Gastroesophageal sphincter (tissue), 4 donors: Measurements from ENCODE around the gene TPM4. TPM values are rescaled to one million over a fixed set of nuclear protein-coding genes. Genes with fewer than 3 reads are reported as not detected.
A peak's percentile ranks its signal among the peaks of the same experiment; 100 is the strongest.

Source experiments
- ATAC-seq: fragments of 150-250 bp; one replicate; pipeline ENCODE4 v1.9.1; 2016; ENCODE audit warnings: mild to moderate bottlenecking, moderate library complexity
- H3K27ac ChIP-seq, 4 donors: fragments of 200-600 bp; sonication (generic) in 3 of 4; 1 replicate in 3 of 4; 2 replicates in 1 of 4; pipeline ENCODE4 v1.5.1; 2016 to 2019
- H3K27me3 ChIP-seq: fragments of 200-600 bp; sonication (generic); one replicate; pipeline ENCODE4 v1.5.1; 2019
- H3K36me3 ChIP-seq, 2 donors: fragments of 200-600 bp; sonication (generic); one replicate each; pipeline ENCODE4 v1.5.1; 2019; ENCODE audit warnings: control low read depth in 1 of 2
- H3K4me1 ChIP-seq, 3 donors: fragments of 200-600 bp; sonication (generic); 1 replicate in 2 of 3; 2 replicates in 1 of 3; pipeline ENCODE4 v1.5.1; 2016 to 2019; ENCODE audit warnings: control low read depth in 2 of 3
- H3K4me3 ChIP-seq, 2 donors: fragments of 200-600 bp; sonication (generic); one replicate each; pipeline ENCODE4 v1.5.1; 2019; ENCODE audit warnings: mild to moderate bottlenecking in 1 of 2, moderate library complexity in 1 of 2
- H3K9me3 ChIP-seq, 3 donors: fragments of 200-600 bp; sonication (generic); one replicate each; pipeline ENCODE4 v1.5.1; 2017 to 2019; ENCODE audit warnings: control low read depth in 2 of 3
- CTCF ChIP-seq, 4 experiments: fragments of 200-600 bp in 2 of 4; fragments of 450-650 bp in 2 of 4; sonication (generic) in 1 of 4; IDR thresholded peaks; one replicate each; pipeline ENCODE4 v1.5.1; 2017 to 2019; ENCODE audit warnings: antibody characterized with exemption in 4 of 4, mild to moderate bottlenecking in 2 of 4, moderate library complexity in 2 of 4
- EP300 ChIP-seq: sonication (generic); formaldehyde crosslinking; IDR thresholded peaks from one replicate; pipeline ENCODE4 v1.6.1; 2017; ENCODE audit warnings: antibody characterized with exemption, mild to moderate bottlenecking
- POLR2A ChIP-seq, 2 donors: fragments of 450-650 bp; IDR thresholded peaks; one replicate each; pipeline ENCODE4 v1.6.1; 2017; ENCODE audit warnings: antibody characterized with exemption in 2 of 2, mild to moderate bottlenecking in 2 of 2, moderate library complexity in 1 of 2
- POLR2AphosphoS5 ChIP-seq: sonication (generic); formaldehyde crosslinking; IDR thresholded peaks from one replicate; pipeline ENCODE4 v1.6.1; 2017; ENCODE audit warnings: antibody characterized with exemption
- WGBS, 2 donors: methylation state at CpG; one replicate each; pipeline ENCODE4 v1.1.5; 2018; ENCODE audit warnings: low coverage in 1 of 2; 5-methylcytosine and 5-hydroxymethylcytosine counted together
- total RNA-seq, 4 donors: library from RNA; depleted of rRNA; stranded (reverse); fragments of >200 nt; gene quantifications; one replicate each; pipeline ENCODE4 v1.1.0, GENCODE V29; 2016

Gene TPM4
- total RNA-seq, 4 donors from 2014 or later, result 351 to 486 (median 404) TPM

DNA sequence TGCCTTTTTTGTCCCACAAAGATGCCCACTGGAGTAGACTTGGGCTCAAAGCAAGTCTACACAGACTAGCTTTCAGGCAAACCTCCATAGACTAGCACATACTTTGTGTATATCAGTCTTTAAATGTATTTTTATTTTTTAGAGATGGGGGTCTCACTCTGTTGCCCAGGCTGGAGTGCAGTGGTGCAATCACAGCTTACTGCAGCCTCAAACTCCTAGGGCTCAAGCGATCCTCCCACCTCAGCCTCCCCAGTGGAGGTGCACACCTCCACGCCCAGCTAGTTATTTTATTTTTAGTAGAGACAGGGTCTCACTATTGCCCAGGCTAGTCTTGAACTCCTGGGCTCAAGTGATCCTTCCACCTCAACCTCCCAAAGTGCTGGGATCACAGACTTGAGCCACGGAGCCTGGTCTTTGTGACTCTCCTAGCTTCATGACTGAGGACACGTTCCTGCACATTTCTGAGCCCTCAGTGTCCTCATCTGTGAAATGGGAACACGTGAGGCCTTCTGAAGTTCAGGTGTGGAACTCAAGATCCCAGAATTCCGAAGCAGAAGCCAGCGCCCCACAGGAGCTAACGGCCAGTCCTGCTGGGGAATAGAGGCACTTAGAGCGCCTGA lies 5.1 kb upstream of the TPM4 start:
- H3K27ac ChIP-seq, result peak overlapping the region; percentile 50 to 100 (median 98)
- H3K4me1 ChIP-seq, result peaks cover 0 to 78% (median 18%) of the 10 kb centered on the region in 3 donors
- H3K36me3 ChIP-seq, result no peaks in the 10 kb centered on the region
- H3K9me3 ChIP-seq, result no peaks in the 10 kb centered on the region
- WGBS, 2 donors, result 33% methylated on average over 5 of the region's 9 CpGs; no CpG with 5 or more reads in 1 of the 2 donors
- H3K4me3 ChIP-seq, result peak overlapping the region; percentile 62 to 78
- TF ChIP-seq EP300 (no peak), POLR2AphosphoS5 (no peak), CTCF (IDR thresholded peaks at IDR 0.05) (no peak), POLR2A (IDR thresholded peaks at IDR 0.05) (no peak)
- H3K27me3 ChIP-seq, result no peaks in the 10 kb centered on the region
- no peak for ATAC-seq

DNA sequence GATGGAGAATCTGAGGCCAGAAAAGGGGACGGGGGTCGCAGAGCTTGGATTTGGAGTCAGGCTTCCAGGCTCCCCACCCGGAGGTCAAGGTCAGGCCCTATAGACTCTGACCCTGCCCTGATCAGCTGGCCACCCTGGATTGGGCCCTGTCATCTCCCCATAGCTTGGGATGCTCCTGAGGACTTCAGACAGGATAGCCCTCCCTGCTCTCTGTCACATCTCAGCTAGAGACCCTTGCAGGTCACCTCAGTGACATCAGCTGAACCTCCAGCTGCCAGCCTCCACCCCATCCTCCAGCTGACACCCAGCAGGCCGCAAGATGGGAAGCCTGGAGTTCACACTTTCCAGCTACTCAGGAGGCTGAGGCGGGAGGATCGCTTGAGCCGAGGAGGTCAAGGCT lies 2.8 kb upstream of the TPM4 start:
- H3K9me3 ChIP-seq, result no peaks in the 10 kb centered on the region
- H3K27ac ChIP-seq, result peak overlapping the region; percentile 50 to 100 (median 98)
- H3K4me3 ChIP-seq, result no peak overlapping the region
- TF ChIP-seq CTCF (IDR thresholded peaks at IDR 0.05) (no peak), EP300 (no peak), POLR2AphosphoS5 (peak; percentile 36)
- ATAC-seq, result no peak
- WGBS, 2 donors, result 60% methylated on average over 1 of the region's 7 CpGs; no CpG with 5 or more reads in 1 of the 2 donors
- peaks cover 0 to 76% (median 13%) of the 10 kb centered on the region in 3 donors for H3K4me1 ChIP-seq
- H3K27me3 ChIP-seq, result no peaks in the 10 kb centered on the region
- H3K36me3 ChIP-seq, result no peaks in the 10 kb centered on the region

DNA sequence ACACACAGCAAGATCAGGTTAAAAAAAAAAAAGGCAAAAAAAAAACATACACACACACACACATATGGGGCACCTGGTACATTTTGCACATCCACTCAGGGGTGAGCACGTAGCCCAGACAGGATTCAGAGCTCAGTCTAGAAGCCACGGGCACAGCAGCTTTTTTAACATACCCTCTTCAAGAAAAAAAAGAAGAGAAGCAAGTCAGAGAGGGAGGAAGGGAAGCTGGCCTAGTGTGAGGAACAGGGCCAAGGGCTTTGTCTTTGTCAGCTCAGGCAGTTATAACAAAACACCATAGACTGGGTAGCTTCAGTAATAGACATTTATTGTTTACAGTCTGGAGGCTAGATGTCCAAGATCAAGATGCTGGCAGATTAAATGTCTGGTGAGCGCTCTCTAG lies 2.3 kb upstream of the TPM4 start:
- H3K27me3 ChIP-seq, result no peaks in the 10 kb centered on the region
- H3K36me3 ChIP-seq, result no peaks in the 10 kb centered on the region
- H3K4me3 ChIP-seq, result no peak overlapping the region
- no peaks in the 10 kb centered on the region for H3K9me3 ChIP-seq
- no peak for ATAC-seq
- H3K4me1 ChIP-seq, result peaks cover 0 to 81% (median 13%) of the 10 kb centered on the region in 3 donors
- WGBS, 2 donors, result 35 to 38% methylated on average over 3 of the region's 3 CpGs
- H3K27ac ChIP-seq, result peak overlapping the region; percentile 93 to 100 (median 100)
- TF ChIP-seq POLR2A (IDR thresholded peaks at IDR 0.05) (no peak), POLR2AphosphoS5 (peak; percentile 2)

DNA sequence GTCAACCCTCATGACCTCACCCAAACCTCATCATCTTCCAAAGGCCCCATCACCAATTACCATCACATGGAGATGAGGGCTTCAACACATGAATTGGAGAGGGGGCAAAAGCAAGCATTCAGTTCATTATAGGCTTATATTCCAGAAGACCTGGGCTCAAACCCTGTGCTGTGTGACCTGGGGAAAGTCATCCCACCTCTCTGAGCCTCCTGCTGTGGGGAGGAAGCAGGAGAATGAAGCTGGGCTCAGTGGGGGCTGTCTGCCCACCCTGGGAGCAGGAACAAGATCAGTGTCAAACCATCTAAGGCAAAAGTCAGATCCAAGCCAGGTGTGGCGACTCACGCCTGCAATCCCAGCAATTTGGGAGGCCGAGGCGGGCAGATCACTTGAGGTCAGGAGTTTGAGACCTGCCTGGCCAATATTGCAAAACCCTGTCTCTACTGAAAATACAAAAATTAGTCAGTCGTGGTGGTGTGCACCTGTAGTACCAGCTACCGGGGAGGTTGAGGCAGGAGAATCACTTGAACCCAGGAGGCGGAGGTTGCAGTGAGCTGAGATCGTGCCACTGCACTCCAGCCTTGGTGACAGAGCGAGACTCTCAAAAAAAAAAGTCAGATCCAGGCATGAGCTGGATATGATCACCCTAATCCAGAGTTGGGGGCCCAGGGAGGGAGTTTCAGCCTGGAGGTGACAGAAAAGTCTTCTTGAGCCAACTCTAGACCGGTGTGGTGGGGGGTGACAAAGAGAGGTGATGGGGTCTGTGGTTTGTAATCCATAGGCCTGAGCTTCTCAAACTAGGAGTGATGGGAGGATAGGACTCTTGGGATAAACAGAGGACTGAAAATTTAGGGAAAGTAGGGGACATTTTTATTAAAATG lies 1.6 kb upstream of the TPM4 start:
- Histone ChIP-seq H3K27ac (peak overlapping the region; percentile 93 to 100 (median 100)), H3K27me3 (no peaks in the 10 kb centered on the region), H3K4me1 (peaks cover 0 to 87% (median 17%) of the 10 kb centered on the region in 3 donors), H3K9me3 (no peaks in the 10 kb centered on the region), H3K36me3 (no peaks in the 10 kb centered on the region), H3K4me3 (no peak overlapping the region)
- 73 to 82% methylated on average over 2 to 9 of the region's 10 CpGs for WGBS, 2 donors
- TF ChIP-seq CTCF (IDR thresholded peaks at IDR 0.05) (no peak), EP300 (no peak), POLR2AphosphoS5 (no peak), POLR2A (IDR thresholded peaks at IDR 0.05) (no peak)
- ATAC-seq, result no peak

- Histone ChIP-seq H3K4me3 (peak overlapping the region; percentile 34 to 70), H3K4me1 (peaks cover 0 to 87% (median 26%) of the 10 kb centered on the region in 3 donors), H3K36me3 (peaks cover 0 to 4% of the 10 kb centered on the region in 2 donors), H3K27me3 (no peaks in the 10 kb centered on the region), H3K9me3 (no peaks in the 10 kb centered on the region), H3K27ac (peak overlapping the region; percentile 93 to 100 (median 100))
- 19 to 44% methylated on average over 7 to 15 of the region's 21 CpGs for WGBS, 2 donors
- no peak for ATAC-seq
- TF ChIP-seq POLR2AphosphoS5 (peak; percentile 91), POLR2A (IDR thresholded peaks at IDR 0.05) (no peak), CTCF (IDR thresholded peaks at IDR 0.05) (no peak), EP300 (no peak)
These were observed 703 bp upstream of the TPM4 start for GRCh38 chr19:16075430-16076153.
